Fibroblast of pulmonary artery (primary cell): ENCODE results near the gene RBMS1.

Experiments used
- DNase-seq: peaks from one replicate; pipeline ENCODE4 v3.0.0-alpha.2; 2010; ENCODE audit warnings: low read depth
- H3K4me3 ChIP-seq: replicated peaks from 2 replicates; pipeline ENCODE4 v1.5.1; 2011; ENCODE audit warnings: low read depth, mild to moderate bottlenecking, control low read depth, low read length, moderate library complexity
- CTCF ChIP-seq: IDR thresholded peaks from 2 replicates; pipeline ENCODE4 v1.5.1; 2011; ENCODE audit warnings: mild to moderate bottlenecking, control low read depth, low read length, inconsistent platforms; ENCODE audit errors: missing control alignments

RBMS1 gene

DNA sequence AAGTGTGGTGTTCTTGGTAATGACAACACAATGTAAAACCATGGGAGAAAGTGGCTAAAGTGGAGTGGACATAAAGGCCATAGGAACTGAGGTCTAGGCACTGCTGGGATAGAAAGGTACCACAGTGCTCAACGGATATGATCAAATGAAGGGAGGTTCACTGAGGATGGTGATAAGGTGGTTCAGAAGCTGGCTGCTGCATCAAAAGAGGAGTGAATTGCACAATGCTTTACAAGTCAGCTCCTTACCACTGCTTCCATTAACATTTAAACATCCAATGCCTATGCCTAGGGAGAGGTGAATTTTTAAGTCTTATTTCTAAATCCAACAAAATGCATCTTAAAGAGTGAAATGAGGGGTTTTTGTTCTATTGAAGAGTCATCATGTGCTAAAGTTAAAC, 193.4 kb downstream of the RBMS1 start:
- no peak for TF ChIP-seq CTCF
- peak; percentile 52 for DNase-seq
- no peak overlapping the region for H3K4me3 ChIP-seq

GRCh38 chr2:160299540-160299939, 194.1 kb downstream of the RBMS1 start:
- no peak overlapping the region for H3K4me3 ChIP-seq
- DNase-seq = peak; percentile 71
- TF ChIP-seq CTCF = no peak

DNA sequence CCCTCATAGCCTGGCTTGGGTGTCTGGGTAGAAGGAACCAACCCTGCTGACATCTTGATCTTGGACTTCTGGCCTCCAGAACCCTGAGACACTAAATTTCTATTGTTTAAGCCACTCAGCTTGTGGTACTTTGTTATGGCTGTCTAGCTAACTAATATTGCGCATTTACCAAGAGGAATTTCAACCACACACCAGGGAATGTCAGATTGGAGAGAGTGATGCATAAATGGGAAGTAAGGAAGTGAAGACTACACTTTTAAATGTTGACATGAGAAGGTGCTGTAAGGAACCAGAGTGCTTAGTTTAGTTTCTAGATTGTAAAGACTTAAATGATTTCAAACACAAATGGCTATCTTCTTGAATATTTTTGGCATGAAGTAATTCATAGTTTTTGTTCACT, 194.6 kb downstream of the RBMS1 start:
- H3K4me3 ChIP-seq = no peak overlapping the region
- no peak for TF ChIP-seq CTCF
- DNase-seq = peak; percentile 57

DNA sequence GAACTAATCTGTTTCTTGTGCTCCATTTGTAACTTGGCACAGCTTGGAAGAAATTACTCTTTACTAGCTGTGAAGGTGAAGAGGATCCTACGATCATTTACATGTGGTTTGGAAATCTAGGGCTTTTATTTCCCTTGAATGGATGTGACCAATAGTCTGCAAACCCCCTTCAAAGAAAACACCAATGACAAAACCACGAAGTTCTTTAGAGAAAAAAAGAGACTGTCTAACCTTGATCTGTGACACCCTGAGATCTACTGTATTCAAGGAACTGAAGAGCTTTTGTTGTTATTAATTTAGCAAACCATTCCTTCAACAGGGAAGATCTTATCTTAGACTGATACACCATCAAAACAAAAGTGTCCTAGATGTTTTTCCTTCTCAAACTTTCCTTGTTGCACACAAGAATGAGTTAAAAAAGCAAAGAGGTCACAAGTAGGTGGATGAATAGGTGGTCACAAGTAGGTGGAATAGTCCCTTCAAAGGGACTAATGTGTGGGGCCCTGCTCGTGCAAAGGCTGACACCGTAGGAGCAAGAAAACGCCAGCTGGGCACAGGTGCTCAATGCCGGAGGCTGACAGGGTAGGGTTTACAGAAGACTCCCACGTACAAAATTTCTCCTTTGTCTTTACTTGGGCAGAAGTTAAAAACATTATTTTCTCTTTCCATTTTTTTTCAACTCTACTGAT, 197.9 kb downstream of the RBMS1 start:
- no peak overlapping the region for H3K4me3 ChIP-seq
- TF ChIP-seq CTCF = no peak
- no peak for DNase-seq

DNA sequence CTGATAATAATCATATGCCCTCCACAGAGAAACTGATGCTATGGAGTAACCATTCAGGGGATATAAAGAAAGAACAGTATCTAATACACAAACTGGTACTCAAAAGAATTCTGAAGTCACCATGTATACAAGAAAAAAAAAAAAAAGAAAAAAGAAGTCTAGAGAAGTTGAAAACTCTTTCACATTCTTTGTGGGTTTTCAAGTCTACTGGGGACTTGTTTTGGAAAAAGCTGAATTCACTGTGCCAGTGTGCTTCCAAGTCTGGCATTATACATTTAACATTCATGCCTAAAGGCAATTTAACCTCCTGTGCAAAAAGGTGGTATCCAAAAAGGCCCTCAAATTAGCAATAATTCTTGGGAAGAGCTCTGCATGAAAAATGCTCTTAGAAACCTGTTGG, 198.7 kb downstream of the RBMS1 start:
- DNase-seq = no peak
- no peak for TF ChIP-seq CTCF
- H3K4me3 ChIP-seq = no peak overlapping the region

GRCh38 chr2:160294339-160294803, 199.2 kb downstream of the RBMS1 start:
- TF ChIP-seq CTCF = no peak
- DNase-seq = peak; percentile 98

GRCh38 chr2:160293391-160294091, 200.1 kb downstream of the RBMS1 start:
- no peak for TF ChIP-seq CTCF
- DNase-seq = peak; percentile 94
- no peak overlapping the region for H3K4me3 ChIP-seq

More at GRCh38 chr2:160294339-160294803, 199.2 kb downstream of the RBMS1 start:
- no peak overlapping the region for H3K4me3 ChIP-seq
